Stomach (tissue), 4 donors: ENCODE measurements around the gene WBP4.

Experiments used
- EP300 ChIP-seq: sonication (generic); formaldehyde crosslinking; IDR thresholded peaks from one replicate; pipeline ENCODE4 v1.6.1; 2017; ENCODE audit warnings: antibody characterized with exemption
- POLR2A ChIP-seq, 4 donors: fragments of 450-650 bp; IDR thresholded peaks; one replicate each; pipeline ENCODE4 v1.6.1; 2016; ENCODE audit warnings: antibody characterized with exemption in 4 of 4, control low read depth in 2 of 4, mild to moderate bottlenecking in 1 of 4, moderate library complexity in 1 of 4
- POLR2AphosphoS5 ChIP-seq, 3 donors: sonication (generic); formaldehyde crosslinking; IDR thresholded peaks; one replicate each; pipeline ENCODE4 v1.6.1; 2016; ENCODE audit warnings: antibody characterized with exemption in 3 of 3
- TF ChIP-seq, protein P1 (sequence below), 7 experiments: fragments of 450-650 bp in 4 of 7; fragments of 200-600 bp in 3 of 7; sonication (generic) in 3 of 7; IDR thresholded peaks; one replicate each; pipeline ENCODE4 v1.5.1; 2016 to 2019; ENCODE audit warnings: antibody characterized with exemption in 7 of 7, control low read depth in 2 of 7, mild to moderate bottlenecking in 1 of 7

DNA sequence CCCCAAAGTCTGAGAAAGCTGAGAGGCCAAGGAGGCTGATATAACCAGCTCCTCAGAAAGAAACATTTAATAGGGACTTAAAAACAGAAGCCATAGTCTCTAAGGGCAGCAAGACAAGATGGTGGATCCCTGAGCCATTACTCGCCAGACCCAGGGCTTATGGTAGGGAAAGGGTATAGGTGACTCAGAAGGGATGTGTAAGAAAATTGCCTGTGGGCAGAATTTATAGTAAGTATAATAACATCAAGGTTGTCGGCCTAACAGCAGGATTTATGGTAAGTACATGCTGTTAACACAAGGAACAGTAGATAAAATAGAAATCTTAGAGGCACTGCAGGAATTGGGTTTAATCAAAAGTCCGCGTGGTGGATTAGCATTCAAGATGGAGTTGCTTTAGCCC is 56.6 kb downstream of the WBP4 start:
- TF ChIP-seq, protein P1, sequence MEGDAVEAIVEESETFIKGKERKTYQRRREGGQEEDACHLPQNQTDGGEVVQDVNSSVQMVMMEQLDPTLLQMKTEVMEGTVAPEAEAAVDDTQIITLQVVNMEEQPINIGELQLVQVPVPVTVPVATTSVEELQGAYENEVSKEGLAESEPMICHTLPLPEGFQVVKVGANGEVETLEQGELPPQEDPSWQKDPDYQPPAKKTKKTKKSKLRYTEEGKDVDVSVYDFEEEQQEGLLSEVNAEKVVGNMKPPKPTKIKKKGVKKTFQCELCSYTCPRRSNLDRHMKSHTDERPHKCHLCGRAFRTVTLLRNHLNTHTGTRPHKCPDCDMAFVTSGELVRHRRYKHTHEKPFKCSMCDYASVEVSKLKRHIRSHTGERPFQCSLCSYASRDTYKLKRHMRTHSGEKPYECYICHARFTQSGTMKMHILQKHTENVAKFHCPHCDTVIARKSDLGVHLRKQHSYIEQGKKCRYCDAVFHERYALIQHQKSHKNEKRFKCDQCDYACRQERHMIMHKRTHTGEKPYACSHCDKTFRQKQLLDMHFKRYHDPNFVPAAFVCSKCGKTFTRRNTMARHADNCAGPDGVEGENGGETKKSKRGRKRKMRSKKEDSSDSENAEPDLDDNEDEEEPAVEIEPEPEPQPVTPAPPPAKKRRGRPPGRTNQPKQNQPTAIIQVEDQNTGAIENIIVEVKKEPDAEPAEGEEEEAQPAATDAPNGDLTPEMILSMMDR (IDR thresholded peaks at IDR 0.05), result no peak
- TF ChIP-seq POLR2A (IDR thresholded peaks at IDR 0.05) (no peak), POLR2AphosphoS5 (IDR thresholded peaks at IDR 0.05) (no peak), EP300 (no peak)
